Daoy (cell line): ENCODE measurements around the gene FITM1. TPM values are rescaled to one million over a fixed set of nuclear protein-coding genes. Genes with fewer than 3 reads are reported as not detected.

Source experiments
- total RNA-seq: library from RNA; depleted of rRNA; stranded (reverse); fragments of >200 nt; shearing (Covaris generic); gene quantifications from 2 replicates; pipeline ENCODE4 v1.2.3, GENCODE V29; 2014; rRNA removed

FITM1 gene
- total RNA-seq, 1 experiment from 2014 or later = not detected

Other genes starting within 250 kb of the FITM1 start
- gene DHRS4, start 176.9 kb upstream of the FITM1 start, total RNA-seq = 32.0 and 52.7 TPM in 2 replicates
- gene DHRS4L2, start 141.7 kb upstream of the FITM1 start, total RNA-seq = 10.7 and 18.7 TPM in 2 replicates
- under 0.01 TPM in 1 of 2 replicates, not detected in the other for gene CARMIL3, start 78.7 kb upstream of the FITM1 start, total RNA-seq
- not detected in 2 replicates for gene CPNE6, start 59.1 kb upstream of the FITM1 start, total RNA-seq
- gene PCK2, start 36.3 kb upstream of the FITM1 start, total RNA-seq = 6.6 and 12.6 TPM in 2 replicates
- gene DCAF11, start 15.9 kb upstream of the FITM1 start, total RNA-seq = 68.9 and 75.2 TPM in 2 replicates
- 3.1 and 5.9 TPM in 2 replicates for gene NRL, start 15.7 kb upstream of the FITM1 start, total RNA-seq
- gene PSME1, start 5.5 kb downstream of the FITM1 start, total RNA-seq = 191 and 208 TPM in 2 replicates
- 25.4 and 46.5 TPM in 2 replicates for gene EMC9, start 10.9 kb downstream of the FITM1 start, total RNA-seq
- 241 and 245 TPM in 2 replicates for gene PSME2, start 16.0 kb downstream of the FITM1 start, total RNA-seq
- 49.7 and 68.1 TPM in 2 replicates for gene RNF31, start 16.8 kb downstream of the FITM1 start, total RNA-seq
- gene IRF9, start 30.6 kb downstream of the FITM1 start, total RNA-seq = 7.9 and 25.5 TPM in 2 replicates
- gene REC8, start 41.4 kb downstream of the FITM1 start, total RNA-seq = not detected in 2 replicates
- gene IPO4, start 58.2 kb downstream of the FITM1 start, total RNA-seq = 165 and 275 TPM in 2 replicates
- gene TM9SF1, start 64.8 kb downstream of the FITM1 start, total RNA-seq = 91.9 and 98.7 TPM in 2 replicates
- not detected in 2 replicates for gene TSSK4, start 75.0 kb downstream of the FITM1 start, total RNA-seq
- gene CHMP4A, start 82.8 kb downstream of the FITM1 start, total RNA-seq = 60.1 and 89.8 TPM in 2 replicates
- 12.7 and 18.9 TPM in 2 replicates for gene MDP1, start 85.4 kb downstream of the FITM1 start, total RNA-seq
- 308 and 348 TPM in 2 replicates for gene NEDD8, start 101.7 kb downstream of the FITM1 start, total RNA-seq
- 83.3 and 112 TPM in 2 replicates for gene GMPR2, start 102.3 kb downstream of the FITM1 start, total RNA-seq
- gene TINF2, start 112.0 kb downstream of the FITM1 start, total RNA-seq = 34.6 and 48.3 TPM in 2 replicates
- gene TGM1, start 132.5 kb downstream of the FITM1 start, total RNA-seq = 0.69 and 2.6 TPM in 2 replicates
- 21.5 and 22.1 TPM in 2 replicates for gene RABGGTA, start 140.9 kb downstream of the FITM1 start, total RNA-seq
- gene DHRS1, start 169.1 kb downstream of the FITM1 start, total RNA-seq = 1.7 and 4.9 TPM in 2 replicates
- gene NOP9, start 169.2 kb downstream of the FITM1 start, total RNA-seq = 15.8 and 17.1 TPM in 2 replicates
- 0.06 TPM in 1 of 2 replicates, not detected in the other for gene CIDEB, start 177.3 kb downstream of the FITM1 start, total RNA-seq
- 6.9 and 16.7 TPM in 2 replicates for gene LTB4R2, start 179.5 kb downstream of the FITM1 start, total RNA-seq
- gene LTB4R, start 180.8 kb downstream of the FITM1 start, total RNA-seq = 2.5 and 6.3 TPM in 2 replicates
- gene ADCY4, start 204.4 kb downstream of the FITM1 start, total RNA-seq = 0.17 TPM in 1 of 2 replicates, not detected in the other
- gene RIPK3, start 209.3 kb downstream of the FITM1 start, total RNA-seq = not detected in 2 replicates
- gene NFATC4, start 237.5 kb downstream of the FITM1 start, total RNA-seq = 14.5 and 28.8 TPM in 2 replicates